B cell (primary cell): Measurements from ENCODE around the gene ZMYND10.

Source experiments
- EZH2 ChIP-seq: IDR thresholded peaks from 2 replicates; pipeline ENCODE4 v1.6.1; 2012; ENCODE audit warnings: borderline replicate concordance, low read depth, mild to moderate bottlenecking, moderate library complexity, low read length; ENCODE audit not compliant: insufficient read depth, poor library complexity, severe bottlenecking
- TF ChIP-seq, protein P1 (sequence below): fragments of 200-600 bp; IDR thresholded peaks from one replicate; pipeline ENCODE4 v1.8.0; 2022; ENCODE audit warnings: antibody characterized with exemption, mild to moderate bottlenecking

DNA sequence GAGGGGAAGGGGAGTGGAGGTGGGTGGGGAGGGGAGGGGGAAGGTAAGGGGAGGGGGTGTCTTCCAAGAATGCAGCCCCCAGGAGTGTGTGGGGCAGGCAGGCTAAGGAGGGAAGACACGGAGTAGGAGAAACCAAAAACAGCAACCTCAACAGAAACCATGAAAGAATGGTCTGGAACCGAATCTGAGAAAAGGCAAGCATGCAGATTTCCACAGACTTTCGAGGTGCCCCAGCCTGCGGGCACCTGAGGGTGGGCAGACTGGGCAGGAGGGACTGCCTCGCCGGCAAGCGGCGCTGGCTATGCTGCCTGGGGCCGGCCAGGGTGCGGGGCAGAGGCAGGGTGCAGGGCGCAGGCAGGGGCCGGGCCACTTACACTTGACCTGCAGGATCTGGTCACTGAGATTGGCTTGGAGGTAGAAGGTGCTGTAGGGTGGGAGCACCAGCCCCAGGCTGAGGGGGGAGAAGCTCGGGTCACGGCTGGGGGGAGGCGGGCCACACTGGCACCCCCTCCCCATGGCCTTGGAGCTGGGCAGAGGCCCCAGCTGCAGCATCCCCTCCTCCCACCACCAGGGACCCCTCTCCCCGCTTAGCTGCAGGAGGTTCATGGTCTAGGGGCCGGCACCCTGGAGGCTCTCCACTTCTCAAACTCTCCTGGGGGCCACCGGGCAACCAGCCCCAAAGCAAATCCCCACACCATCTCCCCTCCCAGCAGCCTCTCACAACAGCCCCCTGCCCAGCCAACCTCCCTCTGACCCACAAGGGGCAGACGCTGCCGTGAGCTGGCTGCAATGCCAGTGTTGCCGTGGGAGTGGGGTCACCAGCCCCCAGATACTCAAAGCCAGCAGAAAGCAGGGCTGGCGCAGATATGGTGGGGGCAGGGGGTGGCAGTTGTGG lies 29.1 kb upstream of the ZMYND10 start:
- TF ChIP-seq, protein P1, sequence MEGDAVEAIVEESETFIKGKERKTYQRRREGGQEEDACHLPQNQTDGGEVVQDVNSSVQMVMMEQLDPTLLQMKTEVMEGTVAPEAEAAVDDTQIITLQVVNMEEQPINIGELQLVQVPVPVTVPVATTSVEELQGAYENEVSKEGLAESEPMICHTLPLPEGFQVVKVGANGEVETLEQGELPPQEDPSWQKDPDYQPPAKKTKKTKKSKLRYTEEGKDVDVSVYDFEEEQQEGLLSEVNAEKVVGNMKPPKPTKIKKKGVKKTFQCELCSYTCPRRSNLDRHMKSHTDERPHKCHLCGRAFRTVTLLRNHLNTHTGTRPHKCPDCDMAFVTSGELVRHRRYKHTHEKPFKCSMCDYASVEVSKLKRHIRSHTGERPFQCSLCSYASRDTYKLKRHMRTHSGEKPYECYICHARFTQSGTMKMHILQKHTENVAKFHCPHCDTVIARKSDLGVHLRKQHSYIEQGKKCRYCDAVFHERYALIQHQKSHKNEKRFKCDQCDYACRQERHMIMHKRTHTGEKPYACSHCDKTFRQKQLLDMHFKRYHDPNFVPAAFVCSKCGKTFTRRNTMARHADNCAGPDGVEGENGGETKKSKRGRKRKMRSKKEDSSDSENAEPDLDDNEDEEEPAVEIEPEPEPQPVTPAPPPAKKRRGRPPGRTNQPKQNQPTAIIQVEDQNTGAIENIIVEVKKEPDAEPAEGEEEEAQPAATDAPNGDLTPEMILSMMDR = no peak
- TF ChIP-seq EZH2 = no peak
